ENCODE measurements around the gene ASTL.
"Not testable (repeated sequence)": the region's sequence is repeated elsewhere in the genome, so short reads cannot be mapped to it uniquely, and the experiment has no call there.

DNA sequence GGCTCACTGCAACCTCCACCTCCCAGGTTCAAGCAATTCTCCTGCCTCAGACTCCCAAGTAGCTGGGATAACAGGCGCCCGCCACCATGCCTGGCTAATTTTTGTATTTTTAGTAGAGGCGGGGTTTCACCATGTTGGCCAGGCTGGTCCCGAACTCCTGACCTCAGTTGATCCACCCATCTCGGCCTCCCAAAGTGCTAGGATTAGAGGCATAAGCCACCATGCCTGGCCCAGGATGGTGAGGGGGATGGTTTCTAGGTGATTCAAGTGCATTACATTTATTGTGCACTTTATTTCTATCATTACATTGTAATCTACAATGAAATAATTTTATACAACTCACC lies 3.3 kb upstream of the ASTL start:
- TF ChIP-seq SP1 (CRISPR knock-in tag; conservative IDR thresholded peaks at IDR 0.05); MXD4 (CRISPR knock-in tag; IDR thresholded peaks at IDR 0.05; ENCODE audit: borderline replicate concordance); TEAD4 (CRISPR knock-in tag; IDR thresholded peaks at IDR 0.05); NR2C2 (CRISPR knock-in tag; IDR thresholded peaks at IDR 0.05); ZNF671 (CRISPR knock-in tag; IDR thresholded peaks at IDR 0.05): not testable (repeated sequence)
- TF ChIP-seq, protein P1, sequence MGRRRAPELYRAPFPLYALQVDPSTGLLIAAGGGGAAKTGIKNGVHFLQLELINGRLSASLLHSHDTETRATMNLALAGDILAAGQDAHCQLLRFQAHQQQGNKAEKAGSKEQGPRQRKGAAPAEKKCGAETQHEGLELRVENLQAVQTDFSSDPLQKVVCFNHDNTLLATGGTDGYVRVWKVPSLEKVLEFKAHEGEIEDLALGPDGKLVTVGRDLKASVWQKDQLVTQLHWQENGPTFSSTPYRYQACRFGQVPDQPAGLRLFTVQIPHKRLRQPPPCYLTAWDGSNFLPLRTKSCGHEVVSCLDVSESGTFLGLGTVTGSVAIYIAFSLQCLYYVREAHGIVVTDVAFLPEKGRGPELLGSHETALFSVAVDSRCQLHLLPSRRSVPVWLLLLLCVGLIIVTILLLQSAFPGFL (CRISPR knock-in tag; IDR thresholded peaks at IDR 0.05; ENCODE audit: borderline replicate concordance): not testable (repeated sequence)
- TF ChIP-seq, protein P2, sequence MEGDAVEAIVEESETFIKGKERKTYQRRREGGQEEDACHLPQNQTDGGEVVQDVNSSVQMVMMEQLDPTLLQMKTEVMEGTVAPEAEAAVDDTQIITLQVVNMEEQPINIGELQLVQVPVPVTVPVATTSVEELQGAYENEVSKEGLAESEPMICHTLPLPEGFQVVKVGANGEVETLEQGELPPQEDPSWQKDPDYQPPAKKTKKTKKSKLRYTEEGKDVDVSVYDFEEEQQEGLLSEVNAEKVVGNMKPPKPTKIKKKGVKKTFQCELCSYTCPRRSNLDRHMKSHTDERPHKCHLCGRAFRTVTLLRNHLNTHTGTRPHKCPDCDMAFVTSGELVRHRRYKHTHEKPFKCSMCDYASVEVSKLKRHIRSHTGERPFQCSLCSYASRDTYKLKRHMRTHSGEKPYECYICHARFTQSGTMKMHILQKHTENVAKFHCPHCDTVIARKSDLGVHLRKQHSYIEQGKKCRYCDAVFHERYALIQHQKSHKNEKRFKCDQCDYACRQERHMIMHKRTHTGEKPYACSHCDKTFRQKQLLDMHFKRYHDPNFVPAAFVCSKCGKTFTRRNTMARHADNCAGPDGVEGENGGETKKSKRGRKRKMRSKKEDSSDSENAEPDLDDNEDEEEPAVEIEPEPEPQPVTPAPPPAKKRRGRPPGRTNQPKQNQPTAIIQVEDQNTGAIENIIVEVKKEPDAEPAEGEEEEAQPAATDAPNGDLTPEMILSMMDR (IDR thresholded peaks at IDR 0.05): not testable (repeated sequence)
- TF ChIP-seq, protein P3, sequence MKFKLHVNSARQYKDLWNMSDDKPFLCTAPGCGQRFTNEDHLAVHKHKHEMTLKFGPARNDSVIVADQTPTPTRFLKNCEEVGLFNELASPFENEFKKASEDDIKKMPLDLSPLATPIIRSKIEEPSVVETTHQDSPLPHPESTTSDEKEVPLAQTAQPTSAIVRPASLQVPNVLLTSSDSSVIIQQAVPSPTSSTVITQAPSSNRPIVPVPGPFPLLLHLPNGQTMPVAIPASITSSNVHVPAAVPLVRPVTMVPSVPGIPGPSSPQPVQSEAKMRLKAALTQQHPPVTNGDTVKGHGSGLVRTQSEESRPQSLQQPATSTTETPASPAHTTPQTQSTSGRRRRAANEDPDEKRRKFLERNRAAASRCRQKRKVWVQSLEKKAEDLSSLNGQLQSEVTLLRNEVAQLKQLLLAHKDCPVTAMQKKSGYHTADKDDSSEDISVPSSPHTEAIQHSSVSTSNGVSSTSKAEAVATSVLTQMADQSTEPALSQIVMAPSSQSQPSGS (CRISPR knock-in tag; IDR thresholded peaks at IDR 0.05; ENCODE audit: borderline replicate concordance, low read depth): not testable (repeated sequence)
- TF ChIP-seq, protein P4, sequence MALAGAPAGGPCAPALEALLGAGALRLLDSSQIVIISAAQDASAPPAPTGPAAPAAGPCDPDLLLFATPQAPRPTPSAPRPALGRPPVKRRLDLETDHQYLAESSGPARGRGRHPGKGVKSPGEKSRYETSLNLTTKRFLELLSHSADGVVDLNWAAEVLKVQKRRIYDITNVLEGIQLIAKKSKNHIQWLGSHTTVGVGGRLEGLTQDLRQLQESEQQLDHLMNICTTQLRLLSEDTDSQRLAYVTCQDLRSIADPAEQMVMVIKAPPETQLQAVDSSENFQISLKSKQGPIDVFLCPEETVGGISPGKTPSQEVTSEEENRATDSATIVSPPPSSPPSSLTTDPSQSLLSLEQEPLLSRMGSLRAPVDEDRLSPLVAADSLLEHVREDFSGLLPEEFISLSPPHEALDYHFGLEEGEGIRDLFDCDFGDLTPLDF (CRISPR knock-in tag; IDR thresholded peaks at IDR 0.05): not testable (repeated sequence)
- TF ChIP-seq, protein P5, sequence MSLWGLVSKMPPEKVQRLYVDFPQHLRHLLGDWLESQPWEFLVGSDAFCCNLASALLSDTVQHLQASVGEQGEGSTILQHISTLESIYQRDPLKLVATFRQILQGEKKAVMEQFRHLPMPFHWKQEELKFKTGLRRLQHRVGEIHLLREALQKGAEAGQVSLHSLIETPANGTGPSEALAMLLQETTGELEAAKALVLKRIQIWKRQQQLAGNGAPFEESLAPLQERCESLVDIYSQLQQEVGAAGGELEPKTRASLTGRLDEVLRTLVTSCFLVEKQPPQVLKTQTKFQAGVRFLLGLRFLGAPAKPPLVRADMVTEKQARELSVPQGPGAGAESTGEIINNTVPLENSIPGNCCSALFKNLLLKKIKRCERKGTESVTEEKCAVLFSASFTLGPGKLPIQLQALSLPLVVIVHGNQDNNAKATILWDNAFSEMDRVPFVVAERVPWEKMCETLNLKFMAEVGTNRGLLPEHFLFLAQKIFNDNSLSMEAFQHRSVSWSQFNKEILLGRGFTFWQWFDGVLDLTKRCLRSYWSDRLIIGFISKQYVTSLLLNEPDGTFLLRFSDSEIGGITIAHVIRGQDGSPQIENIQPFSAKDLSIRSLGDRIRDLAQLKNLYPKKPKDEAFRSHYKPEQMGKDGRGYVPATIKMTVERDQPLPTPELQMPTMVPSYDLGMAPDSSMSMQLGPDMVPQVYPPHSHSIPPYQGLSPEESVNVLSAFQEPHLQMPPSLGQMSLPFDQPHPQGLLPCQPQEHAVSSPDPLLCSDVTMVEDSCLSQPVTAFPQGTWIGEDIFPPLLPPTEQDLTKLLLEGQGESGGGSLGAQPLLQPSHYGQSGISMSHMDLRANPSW (CRISPR knock-in tag; conservative IDR thresholded peaks at IDR 0.05; ENCODE audit: low read depth): not testable (repeated sequence)
